Effector CD8-positive, alpha-beta T cell (primary cell): Measurements from ENCODE around the gene CADPS.

Source experiments
- DNase-seq: peaks from one replicate; lab custom pipeline; 2025; lab: John Stamatoyannopoulos, UW

CADPS gene

GRCh38 chr3:62749657-62750056, 125.6 kb downstream of the CADPS start:
- no peak for DNase-seq

DNA sequence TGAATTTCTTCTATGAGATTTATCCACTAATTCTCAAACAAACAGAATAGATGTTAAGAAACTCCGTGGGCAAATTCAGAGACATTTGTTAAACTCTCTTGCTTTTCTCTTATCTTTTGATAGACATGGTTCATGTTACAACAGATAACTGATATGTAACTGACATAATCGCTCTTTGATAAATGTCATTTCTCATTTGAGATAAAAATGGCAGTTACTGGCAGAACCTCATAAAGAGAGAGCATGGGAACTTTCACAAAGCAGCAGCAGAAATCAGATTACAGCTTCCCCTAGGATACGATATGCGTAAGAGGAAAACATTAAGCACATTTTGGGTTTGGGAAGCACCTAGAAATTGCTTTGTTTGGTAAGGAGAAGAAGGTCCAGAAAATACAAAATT, 126.1 kb downstream of the CADPS start:
- DNase-seq: no peak

DNA sequence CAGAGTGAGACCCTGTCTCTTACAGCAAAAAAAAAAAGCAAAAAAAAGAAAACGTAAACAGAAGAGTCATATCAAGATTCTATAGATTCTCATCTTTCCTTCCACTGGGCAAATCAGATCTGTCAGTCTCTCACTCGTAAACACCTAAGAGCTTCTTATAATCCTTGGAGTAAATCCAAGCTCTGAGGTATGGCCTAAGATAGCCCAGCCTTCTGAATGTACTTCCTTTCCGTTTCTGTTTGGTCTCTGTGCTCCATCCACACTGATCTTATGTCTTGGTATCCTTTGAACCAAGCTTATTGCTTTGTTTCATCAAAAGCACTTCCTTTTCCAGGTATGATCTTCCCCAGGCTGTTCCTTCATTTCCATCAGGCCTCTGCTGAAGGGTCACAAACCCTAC, 137.8 kb downstream of the CADPS start:
- no peak for DNase-seq

DNA sequence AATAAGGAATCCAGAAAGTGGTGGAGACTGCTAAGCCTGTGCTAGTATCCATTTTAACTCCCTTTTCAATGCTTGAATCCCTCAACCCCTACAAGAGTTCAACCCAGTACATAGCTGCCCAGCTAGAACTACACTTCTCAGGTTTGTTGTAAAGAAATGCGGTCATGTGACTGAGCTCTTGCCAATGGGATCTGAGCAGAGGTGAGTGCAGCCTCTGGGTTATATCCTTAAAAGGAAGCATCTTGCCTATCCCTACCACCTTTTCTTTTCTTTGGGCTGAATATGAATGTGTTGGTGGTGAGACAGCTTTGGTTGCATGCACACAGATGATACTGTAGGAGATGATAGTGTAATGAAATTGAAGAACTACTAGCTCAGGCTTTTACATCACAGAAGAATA, 139.7 kb downstream of the CADPS start:
- no peak for DNase-seq

DNA sequence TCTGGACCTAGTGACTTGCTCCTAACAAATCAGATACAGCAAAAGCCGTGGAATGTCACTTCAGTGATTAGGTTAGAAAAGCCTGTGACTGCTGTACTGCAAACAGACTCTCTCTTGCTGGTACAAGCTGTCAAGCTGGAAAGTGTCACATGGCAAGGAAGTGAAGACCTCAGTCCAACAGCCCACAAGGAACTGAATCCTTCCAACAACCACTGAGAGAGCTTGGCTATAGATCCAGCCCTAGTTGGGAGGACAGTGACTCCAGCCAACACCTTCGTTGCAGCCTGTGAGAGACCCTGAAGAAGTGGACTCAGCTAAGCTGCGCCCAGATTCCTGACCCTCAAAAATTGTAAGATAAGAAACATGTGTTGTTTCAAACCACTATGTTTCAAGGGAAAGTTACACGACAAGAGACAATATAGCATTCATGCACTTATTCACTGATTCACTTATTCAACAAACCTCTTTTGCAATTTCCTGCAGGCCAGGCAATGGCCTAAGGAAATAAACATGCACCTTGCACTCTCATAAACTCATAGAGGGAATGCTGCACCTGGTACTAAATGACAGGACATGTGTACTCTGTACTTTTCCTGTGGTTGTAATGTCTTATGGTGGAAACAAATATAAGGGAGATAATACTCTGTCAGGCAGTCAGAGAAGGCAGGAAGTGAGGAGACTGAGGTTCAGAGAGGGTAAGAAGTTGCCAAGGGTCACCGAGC, 142.9 kb downstream of the CADPS start:
- no peak for DNase-seq

- DNase-seq: no peak
Observed at GRCh38 chr3:62727981-62728380, 147.2 kb downstream of the CADPS start.

- no peak for DNase-seq
Observed at GRCh38 chr3:62727536-62727935, 147.7 kb downstream of the CADPS start.

DNA sequence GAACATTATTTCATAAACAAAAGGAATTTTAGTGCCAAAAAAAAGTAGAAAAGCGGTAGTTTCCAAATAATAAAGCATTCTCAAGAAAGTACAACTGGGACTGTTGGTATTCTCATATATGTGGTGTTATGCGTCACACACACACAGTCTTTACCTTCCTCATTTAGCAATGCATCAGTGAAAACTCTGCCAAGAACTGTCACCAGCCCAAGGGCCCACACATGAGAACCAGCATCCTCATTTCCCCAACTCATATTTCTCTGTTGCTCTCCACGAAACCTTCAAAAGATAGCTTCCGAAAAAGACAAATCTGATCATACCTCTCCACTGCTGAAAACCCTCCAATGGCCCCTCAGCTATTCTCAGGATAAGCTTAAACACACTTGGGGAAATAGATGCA, 150.7 kb downstream of the CADPS start:
- DNase-seq: no peak

DNA sequence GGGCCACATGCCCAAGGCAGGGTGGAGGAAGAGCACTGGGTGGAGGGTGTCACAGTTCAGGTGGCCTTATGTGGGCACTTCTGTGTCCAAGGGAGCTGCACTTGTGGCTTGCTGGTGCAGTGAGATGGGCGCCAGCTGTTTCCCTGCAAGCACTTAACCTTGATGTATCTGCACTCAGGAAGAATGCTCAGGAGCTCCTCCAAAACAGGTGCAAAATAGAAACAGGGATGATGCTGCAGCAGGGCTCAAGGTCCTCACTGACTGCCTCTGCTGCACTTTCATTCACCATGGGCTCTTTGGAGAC, 151.3 kb downstream of the CADPS start:
- no peak for DNase-seq

GRCh38 chr3:62723166-62723913, 151.9 kb downstream of the CADPS start:
- no peak for DNase-seq

DNA sequence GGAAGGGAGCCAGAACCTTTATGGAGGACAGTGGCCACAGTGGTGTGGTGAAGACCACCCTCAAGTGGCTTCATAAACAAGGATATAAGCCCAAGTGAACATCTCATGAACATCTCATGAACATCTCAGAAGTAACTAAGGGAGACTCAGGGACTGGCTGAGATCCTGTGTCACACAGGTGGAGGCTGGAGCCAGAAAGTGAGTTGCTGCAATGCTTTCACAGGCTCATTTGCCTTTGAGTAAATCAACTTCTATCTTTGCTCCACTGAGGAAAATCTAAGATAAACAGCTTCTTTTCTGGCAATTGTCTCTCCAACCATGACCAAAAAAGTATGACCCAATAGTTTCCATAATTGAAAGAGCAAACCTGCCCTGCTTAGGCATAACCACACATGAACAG, 152.9 kb downstream of the CADPS start:
- no peak for DNase-seq

GRCh38 chr3:62718515-62719320, 156.5 kb downstream of the CADPS start:
- no peak for DNase-seq

DNA sequence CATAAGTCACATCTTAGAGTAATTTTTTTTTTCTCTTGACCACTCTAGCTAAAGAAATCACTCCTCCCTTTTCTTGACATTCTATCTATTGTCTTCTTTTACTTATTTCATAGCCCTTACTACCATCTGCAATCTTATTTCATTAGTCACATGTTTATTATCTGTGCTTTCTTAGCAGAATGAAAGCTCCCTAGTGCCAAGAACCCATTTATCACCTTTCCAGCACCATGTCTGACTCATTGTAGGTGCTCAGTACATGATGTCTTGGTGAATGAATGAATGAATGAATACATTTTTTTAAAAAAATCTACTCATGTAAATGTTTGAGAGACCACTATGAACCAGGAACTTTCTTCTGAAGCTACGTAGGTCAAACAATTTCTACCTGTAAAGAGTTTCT, 157.2 kb downstream of the CADPS start:
- DNase-seq: no peak

- no peak for DNase-seq
Observed at GRCh38 chr3:62712746-62713145, 162.5 kb downstream of the CADPS start.

DNA sequence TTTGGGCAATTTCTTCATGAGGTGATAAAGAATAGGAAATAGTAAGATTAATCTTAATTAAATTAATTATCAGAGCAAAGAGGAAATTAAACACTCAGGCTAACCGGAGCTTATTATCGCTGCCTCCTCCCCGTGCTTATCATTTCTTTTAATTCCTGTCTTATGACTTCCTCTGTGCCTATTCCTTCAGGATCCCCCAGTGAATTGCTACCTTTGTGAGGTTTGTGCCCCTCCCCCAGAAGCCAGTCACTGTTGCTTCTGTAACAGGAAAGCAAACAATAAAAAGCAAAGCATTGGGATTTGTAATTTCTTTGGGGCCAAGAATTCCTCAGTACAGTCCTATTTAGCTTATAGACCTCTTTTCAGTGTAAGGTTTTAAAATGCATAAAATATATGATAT, 164.5 kb downstream of the CADPS start:
- no peak for DNase-seq

DNA sequence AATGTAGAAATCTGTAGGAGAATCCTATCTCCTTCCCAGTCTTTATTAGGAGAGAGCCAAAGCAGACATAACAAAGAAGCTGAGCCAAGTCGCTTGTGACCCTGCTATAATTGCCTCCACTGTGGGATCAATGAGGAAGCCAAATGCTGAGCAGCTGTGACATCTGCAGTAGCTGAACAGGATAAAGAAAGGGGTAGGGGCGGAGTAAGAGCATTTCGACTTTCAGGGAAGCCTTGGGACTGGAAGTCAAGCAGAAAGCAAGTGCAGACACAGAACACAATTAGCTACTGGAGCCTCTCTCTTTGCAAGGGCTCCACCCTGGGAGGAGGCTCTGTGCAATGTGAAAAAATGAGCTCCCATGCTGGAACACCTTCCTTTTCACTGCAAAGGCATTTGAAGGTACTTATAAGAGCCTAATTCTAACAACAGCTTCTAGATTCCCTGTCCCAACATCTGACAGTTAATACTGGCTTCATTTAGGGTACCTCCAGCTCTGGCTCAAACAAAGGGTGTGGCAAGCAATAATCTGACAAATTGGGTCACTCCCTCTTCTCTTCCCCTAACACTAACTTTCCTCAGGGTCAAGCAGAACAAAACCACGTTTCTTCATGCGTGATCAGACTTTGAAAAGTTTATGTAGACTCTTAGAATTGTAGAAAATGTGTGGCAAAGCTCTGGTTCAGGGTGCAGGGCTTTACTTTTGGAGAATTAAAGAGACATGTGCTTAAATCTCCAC, 166.4 kb downstream of the CADPS start:
- no peak for DNase-seq

DNA sequence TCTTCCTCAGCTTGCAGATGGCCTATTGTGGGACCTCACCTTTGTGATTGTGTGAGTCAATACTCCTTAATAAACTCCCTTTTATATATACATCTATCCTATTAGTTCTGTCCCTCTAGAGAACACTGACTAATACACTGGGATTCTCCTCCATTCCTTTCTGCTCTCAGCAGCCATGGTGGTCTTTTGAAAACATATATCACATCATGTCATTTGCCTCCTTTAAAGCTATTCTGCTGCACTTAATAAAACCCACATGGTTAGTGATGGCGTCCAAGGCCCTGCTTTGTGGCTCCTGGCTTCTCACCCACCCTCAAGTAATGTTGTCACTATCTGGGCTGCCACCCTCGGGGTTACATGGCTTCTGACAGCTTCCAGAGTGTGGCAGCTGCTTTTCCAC, 169.5 kb downstream of the CADPS start:
- DNase-seq: no peak

GRCh38 chr3:62703451-62704167, 171.6 kb downstream of the CADPS start:
- no peak for DNase-seq

DNA sequence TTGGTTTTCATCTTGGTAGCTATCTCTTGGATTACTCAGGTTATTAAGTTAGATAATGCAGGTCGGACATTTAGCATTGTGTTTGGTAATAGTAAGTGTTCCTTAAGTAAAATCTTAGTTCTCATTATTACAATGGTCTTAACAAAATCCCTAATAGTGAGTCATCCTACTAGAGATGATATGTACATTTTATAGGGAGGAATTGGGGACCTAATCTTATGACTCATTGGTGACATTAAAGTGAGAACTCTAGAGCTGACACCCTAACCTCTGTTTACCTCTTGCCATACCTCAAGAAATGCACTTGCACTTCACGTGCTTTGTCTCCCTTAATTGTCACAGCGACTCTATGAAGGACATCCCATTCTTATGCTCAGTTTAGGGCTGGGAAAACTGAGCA, 174.9 kb downstream of the CADPS start:
- DNase-seq: no peak

DNA sequence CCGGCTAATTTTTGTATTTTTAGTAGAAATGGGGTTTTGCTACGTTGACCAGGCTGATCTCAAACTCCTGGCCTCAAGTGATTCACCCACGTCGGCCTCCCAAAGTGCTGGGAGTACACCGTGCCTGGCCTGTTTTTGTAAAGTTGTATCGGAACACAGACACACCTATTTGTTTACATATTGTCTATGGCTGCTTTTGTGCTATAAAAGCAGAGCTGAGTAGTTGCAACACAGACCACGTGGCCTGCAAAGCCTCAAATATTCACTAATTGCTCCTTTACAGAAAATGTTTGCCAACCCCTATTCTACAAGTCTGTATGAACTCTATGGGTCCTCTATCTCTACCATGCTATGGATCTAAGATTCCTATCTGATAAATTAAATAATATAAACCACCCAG, 175.5 kb downstream of the CADPS start:
- DNase-seq: no peak

DNA sequence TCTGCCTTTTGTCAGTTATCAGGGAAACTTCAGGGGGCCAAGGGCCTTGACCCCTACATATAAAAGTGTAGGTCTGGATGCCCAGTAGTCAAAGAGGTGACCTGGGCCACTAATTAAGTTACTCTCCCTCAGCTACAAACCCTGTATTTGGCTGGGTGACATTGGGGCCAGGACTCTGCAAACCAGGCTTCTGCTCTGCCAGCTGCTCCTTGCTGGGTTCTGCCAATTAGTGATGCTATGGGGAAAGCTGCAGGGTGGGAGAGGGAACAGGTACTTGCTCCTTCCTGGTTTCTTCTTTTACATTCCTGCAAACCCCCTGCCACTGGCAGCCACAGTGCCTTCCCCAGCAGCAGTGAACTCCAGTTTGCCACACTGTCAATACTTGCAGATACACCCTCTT, 179.2 kb downstream of the CADPS start:
- DNase-seq: no peak

DNA sequence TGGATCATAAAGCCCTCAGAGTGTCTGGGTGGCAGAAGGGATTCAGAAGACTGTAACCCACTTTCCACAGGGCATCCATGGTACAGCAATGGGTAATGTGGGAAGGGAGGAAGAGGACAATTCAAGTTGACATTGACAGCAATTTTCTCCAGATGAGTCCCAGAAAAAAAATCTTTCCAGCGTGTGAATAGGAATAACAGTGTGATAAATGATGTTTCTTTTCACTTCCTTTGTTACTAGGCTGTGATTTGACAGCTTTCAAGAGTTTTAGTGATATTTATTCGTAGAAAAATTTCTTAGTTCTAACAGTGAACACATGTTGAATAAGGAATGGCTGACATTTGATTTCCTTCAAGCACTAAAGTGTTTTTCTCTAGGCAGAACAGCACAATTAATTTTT, 186.4 kb downstream of the CADPS start:
- no peak for DNase-seq
